ENCODE results near the gene UBL3. TPM values are rescaled to one million over a fixed set of nuclear protein-coding genes. Genes with fewer than 3 reads are reported as not detected.

UBL3 gene
- polyA plus RNA-seq, 4 donors: 20.6 to 46.7 (median 42.1) TPM

GRCh38 chr13:29801737-29802305 lies 48.6 kb downstream of the UBL3 start:
- H3K4me3 ChIP-seq (ENCODE audit: low read depth in 1 of 3, low read length in 3 of 3): no peak overlapping the region
- DNase-seq (no peak), FAIRE-seq (no peak)

GRCh38 chr13:29801102-29801501 lies 49.3 kb downstream of the UBL3 start:
- Histone ChIP-seq H3K36me3 (ENCODE audit: control insufficient read depth in 3 of 3, insufficient read depth in 2 of 3, low read depth in 1 of 3, low read length in 3 of 3) (no peaks in the 10 kb centered on the region), H3K4me3 (ENCODE audit: low read depth in 1 of 3, low read length in 3 of 3) (no peak overlapping the region), H3K27ac (ENCODE audit: low read depth in 1 of 3, low read length in 2 of 3) (no peak overlapping the region), H3K27me3 (ENCODE audit: control insufficient read depth in 3 of 3, insufficient read depth in 3 of 3, low read length in 3 of 3) (no peaks in the 10 kb centered on the region), H3K4me1 (ENCODE audit: control insufficient read depth in 3 of 3, insufficient read depth in 2 of 3, low read depth in 1 of 3, low read length in 2 of 3) (peaks cover 0 to 4% (median 0%) of the 10 kb centered on the region in 3 donors), H3K9me3 (ENCODE audit: control insufficient read depth in 2 of 2, insufficient read depth in 1 of 2, low read depth in 1 of 2, low read length in 1 of 2) (peaks cover 0 to 3% of the 10 kb centered on the region in 2 donors)
- DNase-seq: no peak
- FAIRE-seq: no peak
- 92 to 96% (median 93%) methylated on average over 4 of the region's 4 CpGs for WGBS, 3 donors

More at GRCh38 chr13:29801737-29802305, 48.6 kb downstream of the UBL3 start:
- peaks cover 0 to 3% of the 10 kb centered on the region in 2 donors for H3K9me3 ChIP-seq (ENCODE audit: control insufficient read depth in 2 of 2, insufficient read depth in 1 of 2, low read depth in 1 of 2, low read length in 1 of 2)
- no peaks in the 10 kb centered on the region for H3K36me3 ChIP-seq (ENCODE audit: control insufficient read depth in 3 of 3, insufficient read depth in 2 of 3, low read depth in 1 of 3, low read length in 3 of 3)
- H3K27me3 ChIP-seq (ENCODE audit: control insufficient read depth in 3 of 3, insufficient read depth in 3 of 3, low read length in 3 of 3): no peaks in the 10 kb centered on the region
- WGBS, 3 donors: 89 to 94% (median 90%) methylated on average over 4 of the region's 4 CpGs
- H3K27ac ChIP-seq (ENCODE audit: low read depth in 1 of 3, low read length in 2 of 3): no peak overlapping the region
- peaks cover 0 to 4% (median 0%) of the 10 kb centered on the region in 3 donors for H3K4me1 ChIP-seq (ENCODE audit: control insufficient read depth in 3 of 3, insufficient read depth in 2 of 3, low read depth in 1 of 3, low read length in 2 of 3)

GRCh38 chr13:29800687-29801086 lies 49.7 kb downstream of the UBL3 start:
- H3K27me3 ChIP-seq (ENCODE audit: control insufficient read depth in 3 of 3, insufficient read depth in 3 of 3, low read length in 3 of 3): no peaks in the 10 kb centered on the region
- FAIRE-seq: no peak
- peaks cover 0 to 4% (median 0%) of the 10 kb centered on the region in 3 donors for H3K4me1 ChIP-seq (ENCODE audit: control insufficient read depth in 3 of 3, insufficient read depth in 2 of 3, low read depth in 1 of 3, low read length in 2 of 3)
- WGBS, 3 donors: 91 to 98% (median 94%) methylated on average over 6 of the region's 6 CpGs
- H3K27ac ChIP-seq (ENCODE audit: low read depth in 1 of 3, low read length in 2 of 3): no peak overlapping the region
- H3K36me3 ChIP-seq (ENCODE audit: control insufficient read depth in 3 of 3, insufficient read depth in 2 of 3, low read depth in 1 of 3, low read length in 3 of 3): no peaks in the 10 kb centered on the region
- H3K4me3 ChIP-seq (ENCODE audit: low read depth in 1 of 3, low read length in 3 of 3): no peak overlapping the region
- DNase-seq: no peak
- H3K9me3 ChIP-seq (ENCODE audit: control insufficient read depth in 2 of 2, insufficient read depth in 1 of 2, low read depth in 1 of 2, low read length in 1 of 2): peaks cover 0 to 3% of the 10 kb centered on the region in 2 donors

GRCh38 chr13:29799041-29799440 lies 51.4 kb downstream of the UBL3 start:
- 76 to 79% (median 79%) methylated on average over 2 of the region's 2 CpGs for WGBS, 3 donors

GRCh38 chr13:29791997-29792780 lies 58.2 kb downstream of the UBL3 start:
- Histone ChIP-seq H3K36me3 (ENCODE audit: control insufficient read depth in 3 of 3, insufficient read depth in 2 of 3, low read depth in 1 of 3, low read length in 3 of 3) (no peaks in the 10 kb centered on the region), H3K4me1 (ENCODE audit: control insufficient read depth in 3 of 3, insufficient read depth in 2 of 3, low read depth in 1 of 3, low read length in 2 of 3) (peaks cover 0 to 3% (median 0%) of the 10 kb centered on the region in 3 donors), H3K27me3 (ENCODE audit: control insufficient read depth in 3 of 3, insufficient read depth in 3 of 3, low read length in 3 of 3) (no peaks in the 10 kb centered on the region), H3K4me3 (ENCODE audit: low read depth in 1 of 3, low read length in 3 of 3) (no peak overlapping the region), H3K9me3 (ENCODE audit: control insufficient read depth in 2 of 2, insufficient read depth in 1 of 2, low read depth in 1 of 2, low read length in 1 of 2) (no peaks in the 10 kb centered on the region), H3K27ac (ENCODE audit: low read depth in 1 of 3, low read length in 2 of 3) (no peak overlapping the region)
- no peak for FAIRE-seq
- WGBS, 3 donors: 86 to 91% (median 86%) methylated on average over 5 of the region's 5 CpGs
- DNase-seq: no peak

More at GRCh38 chr13:29799041-29799440, 51.4 kb downstream of the UBL3 start:
- DNase-seq (no peak), FAIRE-seq (no peak)
- Histone ChIP-seq H3K9me3 (ENCODE audit: control insufficient read depth in 2 of 2, insufficient read depth in 1 of 2, low read depth in 1 of 2, low read length in 1 of 2) (peaks cover 0 to 3% of the 10 kb centered on the region in 2 donors), H3K27me3 (ENCODE audit: control insufficient read depth in 3 of 3, insufficient read depth in 3 of 3, low read length in 3 of 3) (no peaks in the 10 kb centered on the region), H3K36me3 (ENCODE audit: control insufficient read depth in 3 of 3, insufficient read depth in 2 of 3, low read depth in 1 of 3, low read length in 3 of 3) (no peaks in the 10 kb centered on the region), H3K4me3 (ENCODE audit: low read depth in 1 of 3, low read length in 3 of 3) (no peak overlapping the region), H3K27ac (ENCODE audit: low read depth in 1 of 3, low read length in 2 of 3) (no peak overlapping the region), H3K4me1 (ENCODE audit: control insufficient read depth in 3 of 3, insufficient read depth in 2 of 3, low read depth in 1 of 3, low read length in 2 of 3) (peaks cover 0 to 4% (median 0%) of the 10 kb centered on the region in 3 donors)

- peaks cover 0 to 3% (median 0%) of the 10 kb centered on the region in 3 donors for H3K4me1 ChIP-seq (ENCODE audit: control insufficient read depth in 3 of 3, insufficient read depth in 2 of 3, low read depth in 1 of 3, low read length in 2 of 3)
- no peak overlapping the region for H3K27ac ChIP-seq (ENCODE audit: low read depth in 1 of 3, low read length in 2 of 3)
- H3K27me3 ChIP-seq (ENCODE audit: control insufficient read depth in 3 of 3, insufficient read depth in 3 of 3, low read length in 3 of 3): no peaks in the 10 kb centered on the region
- no peaks in the 10 kb centered on the region for H3K9me3 ChIP-seq (ENCODE audit: control insufficient read depth in 2 of 2, insufficient read depth in 1 of 2, low read depth in 1 of 2, low read length in 1 of 2)
- 45 to 70% (median 57%) methylated on average over 1 of the region's 1 CpG for WGBS, 3 donors
- no peak for DNase-seq
- H3K4me3 ChIP-seq (ENCODE audit: low read depth in 1 of 3, low read length in 3 of 3): no peak overlapping the region
- no peak for FAIRE-seq
- H3K36me3 ChIP-seq (ENCODE audit: control insufficient read depth in 3 of 3, insufficient read depth in 2 of 3, low read depth in 1 of 3, low read length in 3 of 3): no peaks in the 10 kb centered on the region
These were observed 58.9 kb downstream of the UBL3 start for GRCh38 chr13:29791508-29791907.

- DNase-seq (peak; percentile 21 to 45), FAIRE-seq (no peak)
- no peak overlapping the region for H3K27ac ChIP-seq (ENCODE audit: low read depth in 1 of 3, low read length in 2 of 3)
- H3K36me3 ChIP-seq (ENCODE audit: control insufficient read depth in 3 of 3, insufficient read depth in 2 of 3, low read depth in 1 of 3, low read length in 3 of 3): no peaks in the 10 kb centered on the region
- peaks cover 4 to 10% (median 7%) of the 10 kb centered on the region in 3 donors for H3K4me1 ChIP-seq (ENCODE audit: control insufficient read depth in 3 of 3, insufficient read depth in 2 of 3, low read depth in 1 of 3, low read length in 2 of 3)
- H3K9me3 ChIP-seq (ENCODE audit: control insufficient read depth in 2 of 2, insufficient read depth in 1 of 2, low read depth in 1 of 2, low read length in 1 of 2): no peaks in the 10 kb centered on the region
- no peaks in the 10 kb centered on the region for H3K27me3 ChIP-seq (ENCODE audit: control insufficient read depth in 3 of 3, insufficient read depth in 3 of 3, low read length in 3 of 3)
- no peak overlapping the region for H3K4me3 ChIP-seq (ENCODE audit: low read depth in 1 of 3, low read length in 3 of 3)
- WGBS, 3 donors: 21 to 70% (median 45%) methylated on average over 1 of the region's 1 CpG
These were observed 63.7 kb downstream of the UBL3 start for GRCh38 chr13:29786698-29787097.

- Histone ChIP-seq H3K36me3 (ENCODE audit: control insufficient read depth in 3 of 3, insufficient read depth in 2 of 3, low read depth in 1 of 3, low read length in 3 of 3) (no peaks in the 10 kb centered on the region), H3K27ac (ENCODE audit: low read depth in 1 of 3, low read length in 2 of 3) (no peak overlapping the region), H3K9me3 (ENCODE audit: control insufficient read depth in 2 of 2, insufficient read depth in 1 of 2, low read depth in 1 of 2, low read length in 1 of 2) (no peaks in the 10 kb centered on the region), H3K4me3 (ENCODE audit: low read depth in 1 of 3, low read length in 3 of 3) (no peak overlapping the region), H3K4me1 (ENCODE audit: control insufficient read depth in 3 of 3, insufficient read depth in 2 of 3, low read depth in 1 of 3, low read length in 2 of 3) (peaks cover 4 to 10% (median 7%) of the 10 kb centered on the region in 3 donors), H3K27me3 (ENCODE audit: control insufficient read depth in 3 of 3, insufficient read depth in 3 of 3, low read length in 3 of 3) (no peaks in the 10 kb centered on the region)
- DNase-seq: no peak
- FAIRE-seq: no peak
These were observed 64.4 kb downstream of the UBL3 start for GRCh38 chr13:29785978-29786377.

Data from small intestine (tissue), 7 donors.